ENCODE data around the gene HBZ. TPM values are rescaled to one million over a fixed set of nuclear protein-coding genes. Genes with fewer than 3 reads are reported as not detected.

The HBZ gene
- total RNA-seq, 4 donors from 2014 or later, result 0.76 TPM; not detected in 3

GRCh38 chr16:178668-179015 is 26.2 kb downstream of the HBZ start:
- Histone ChIP-seq H3K9me3 (no peaks in the 10 kb centered on the region), H3K27me3 (peaks cover 30 to 40% of the 10 kb centered on the region in 2 donors)
- TF ChIP-seq POLR2A (IDR thresholded peaks at IDR 0.05), result no peak
- TF ChIP-seq CTCF (IDR thresholded peaks at IDR 0.05), result no peak

GRCh38 chr16:179211-180092 is 27.0 kb downstream of the HBZ start:
- no peak overlapping the region for H3K27ac ChIP-seq
- no peaks in the 10 kb centered on the region for H3K36me3 ChIP-seq
- peaks cover 30 to 39% of the 10 kb centered on the region in 2 donors for H3K27me3 ChIP-seq
- no peak overlapping the region for H3K4me3 ChIP-seq
- DNase-seq, result no peak
- TF ChIP-seq CTCF (IDR thresholded peaks at IDR 0.05) (no peak), POLR2A (IDR thresholded peaks at IDR 0.05) (no peak)
- intact Hi-C loops (cut with DNase I; ENCODE audit: low total_unique reads), result no loop called here
- peaks cover 0 to 15% of the 10 kb centered on the region in 2 donors for H3K4me1 ChIP-seq
- no peaks in the 10 kb centered on the region for H3K9me3 ChIP-seq

More at GRCh38 chr16:178668-179015, 26.2 kb downstream of the HBZ start:
- no peak for DNase-seq
- no peak overlapping the region for H3K4me3 ChIP-seq
- H3K27ac ChIP-seq, result no peak overlapping the region
- H3K36me3 ChIP-seq, result no peaks in the 10 kb centered on the region
- intact Hi-C loops (cut with DNase I; ENCODE audit: low total_unique reads), result no loop called here
- peaks cover 0 to 15% of the 10 kb centered on the region in 2 donors for H3K4me1 ChIP-seq

- DNase-seq, result no peak
- intact Hi-C loops (cut with DNase I; ENCODE audit: low total_unique reads), result no loop called here
- H3K27me3 ChIP-seq, result peaks cover 30 to 31% of the 10 kb centered on the region in 2 donors
- peak within 1 kb of the TSS in 1 of 2 donors; percentile 12 for H3K4me3 ChIP-seq
- no peak for TF ChIP-seq POLR2A (IDR thresholded peaks at IDR 0.05)
- peak in 3 of 4 experiments; percentile 32 to 47 (median 34) for TF ChIP-seq CTCF (IDR thresholded peaks at IDR 0.05)
- H3K9me3 ChIP-seq, result no peaks in the 10 kb centered on the region
- H3K4me1 ChIP-seq, result peaks cover 0 to 15% of the 10 kb centered on the region in 2 donors
- no peaks in the 10 kb centered on the region for H3K36me3 ChIP-seq
- H3K27ac ChIP-seq, result no peak within 1 kb of the TSS
These were observed 27.7 kb downstream of the HBZ start, which contains the start of gene HBQ1 for GRCh38 chr16:180101-180675. HBQ1 (plus strand) TSS chr16:180459; CDS start chr16:180487, 28 bp downstream.

- intact Hi-C loops (cut with DNase I; ENCODE audit: low total_unique reads), result no loop called here
- Histone ChIP-seq H3K4me1 (peaks cover 0 to 15% of the 10 kb centered on the region in 2 donors), H3K27me3 (peaks cover 27 to 30% of the 10 kb centered on the region in 2 donors), H3K4me3 (peak overlapping the region in 1 of 2 donors; percentile 12), H3K36me3 (no peaks in the 10 kb centered on the region), H3K27ac (no peak overlapping the region), H3K9me3 (no peaks in the 10 kb centered on the region)
- TF ChIP-seq POLR2A (IDR thresholded peaks at IDR 0.05) (no peak), CTCF (IDR thresholded peaks at IDR 0.05) (peak in 2 of 4 experiments; percentile 89 to 91)
- no peak for DNase-seq
These were observed 28.5 kb downstream of the HBZ start for GRCh38 chr16:180681-181564.

Data from uterus (tissue), 4 donors.